ENCODE data around the gene MAP4K2.
A peak's percentile ranks its signal among the peaks of the same experiment; 100 is the strongest.

The MAP4K2 gene

GRCh38 chr11:64801158-64801464, 1.9 kb downstream of the MAP4K2 start:
- no peak for DNase-seq (ENCODE audit: low read depth)
- no peak for TF ChIP-seq CTCF (IDR thresholded peaks at IDR 0.05; ENCODE audit: low read length, missing control alignments)
- H3K4me3 ChIP-seq (replicated peaks; ENCODE audit: low read depth, low read length): no peak overlapping the region

GRCh38 chr11:64800303-64801157, 2.5 kb downstream of the MAP4K2 start:
- no peak overlapping the region for H3K4me3 ChIP-seq (replicated peaks; ENCODE audit: low read depth, low read length)
- DNase-seq (ENCODE audit: low read depth): no peak
- no peak for TF ChIP-seq CTCF (IDR thresholded peaks at IDR 0.05; ENCODE audit: low read length, missing control alignments)

- H3K4me3 ChIP-seq (replicated peaks; ENCODE audit: low read depth, low read length): no peak overlapping the region
- peak; percentile 19 for DNase-seq (ENCODE audit: low read depth)
- TF ChIP-seq CTCF (IDR thresholded peaks at IDR 0.05; ENCODE audit: low read length, missing control alignments): no peak
Observed at GRCh38 chr11:64799623-64800302, 3.3 kb downstream of the MAP4K2 start.

GRCh38 chr11:64799256-64799622, 3.8 kb downstream of the MAP4K2 start:
- TF ChIP-seq CTCF (IDR thresholded peaks at IDR 0.05; ENCODE audit: low read length, missing control alignments): no peak
- DNase-seq (ENCODE audit: low read depth): no peak
- no peak overlapping the region for H3K4me3 ChIP-seq (replicated peaks; ENCODE audit: low read depth, low read length)

GRCh38 chr11:64796757-64797541, 6.1 kb downstream of the MAP4K2 start:
- DNase-seq (ENCODE audit: low read depth): no peak
- TF ChIP-seq CTCF (IDR thresholded peaks at IDR 0.05; ENCODE audit: low read length, missing control alignments): no peak
- no peak overlapping the region for H3K4me3 ChIP-seq (replicated peaks; ENCODE audit: low read depth, low read length)

- no peak for TF ChIP-seq CTCF (IDR thresholded peaks at IDR 0.05; ENCODE audit: low read length, missing control alignments)
- H3K4me3 ChIP-seq (replicated peaks; ENCODE audit: low read depth, low read length): no peak overlapping the region
- DNase-seq (ENCODE audit: low read depth): no peak
Observed at GRCh38 chr11:64796047-64796756, 6.8 kb downstream of the MAP4K2 start.
